C4-2B (cell line): ENCODE results near the gene RABEP1.

ENCODE experiments used
- H3K27ac ChIP-seq: fragments of 450-650 bp; 2 replicates; pipeline ENCODE4 v1.5.1; 2017
- ZFX ChIP-seq: fragments of 450-650 bp; IDR thresholded peaks from 2 replicates; pipeline ENCODE4 v1.6.1; 2017
- TF ChIP-seq, protein P1 (sequence below): fragments of 450-650 bp; conservative IDR thresholded peaks from 2 replicates; pipeline ENCODE4 v1.5.1; 2017; ENCODE audit warnings: mild to moderate bottlenecking

RABEP1 gene

DNA sequence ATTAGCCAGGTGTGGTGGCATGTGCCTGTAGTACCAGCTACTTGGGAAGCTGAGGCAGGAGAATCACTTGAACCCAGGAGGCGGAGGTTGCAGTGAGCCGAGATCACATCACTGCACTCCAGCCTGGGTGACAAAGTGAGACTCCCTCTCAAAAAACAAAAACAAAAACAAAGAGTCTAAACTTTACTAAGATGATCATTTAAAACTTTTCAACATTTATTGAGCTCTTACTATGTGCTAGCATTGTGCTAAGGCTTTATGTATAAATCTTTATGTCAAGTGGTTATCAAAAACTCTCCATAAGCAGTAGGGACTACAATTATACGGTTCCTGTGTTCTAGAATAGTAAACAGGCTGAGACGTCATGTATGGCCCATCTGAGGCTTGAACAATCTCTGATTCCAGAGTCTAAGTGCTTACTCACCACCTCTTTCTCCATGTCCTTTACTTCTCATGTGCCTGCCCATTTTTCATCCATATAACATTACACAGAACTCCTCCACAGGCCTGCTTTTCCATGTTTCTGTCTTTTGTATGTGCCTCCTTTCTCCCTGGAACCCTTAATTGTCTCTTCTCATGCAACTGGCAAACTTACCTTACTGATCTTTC is 70.7 kb downstream of the RABEP1 start:
- H3K27ac ChIP-seq = no peak overlapping the region
- no peak for TF ChIP-seq ZFX
- TF ChIP-seq, protein P1, sequence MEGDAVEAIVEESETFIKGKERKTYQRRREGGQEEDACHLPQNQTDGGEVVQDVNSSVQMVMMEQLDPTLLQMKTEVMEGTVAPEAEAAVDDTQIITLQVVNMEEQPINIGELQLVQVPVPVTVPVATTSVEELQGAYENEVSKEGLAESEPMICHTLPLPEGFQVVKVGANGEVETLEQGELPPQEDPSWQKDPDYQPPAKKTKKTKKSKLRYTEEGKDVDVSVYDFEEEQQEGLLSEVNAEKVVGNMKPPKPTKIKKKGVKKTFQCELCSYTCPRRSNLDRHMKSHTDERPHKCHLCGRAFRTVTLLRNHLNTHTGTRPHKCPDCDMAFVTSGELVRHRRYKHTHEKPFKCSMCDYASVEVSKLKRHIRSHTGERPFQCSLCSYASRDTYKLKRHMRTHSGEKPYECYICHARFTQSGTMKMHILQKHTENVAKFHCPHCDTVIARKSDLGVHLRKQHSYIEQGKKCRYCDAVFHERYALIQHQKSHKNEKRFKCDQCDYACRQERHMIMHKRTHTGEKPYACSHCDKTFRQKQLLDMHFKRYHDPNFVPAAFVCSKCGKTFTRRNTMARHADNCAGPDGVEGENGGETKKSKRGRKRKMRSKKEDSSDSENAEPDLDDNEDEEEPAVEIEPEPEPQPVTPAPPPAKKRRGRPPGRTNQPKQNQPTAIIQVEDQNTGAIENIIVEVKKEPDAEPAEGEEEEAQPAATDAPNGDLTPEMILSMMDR = no peak

DNA sequence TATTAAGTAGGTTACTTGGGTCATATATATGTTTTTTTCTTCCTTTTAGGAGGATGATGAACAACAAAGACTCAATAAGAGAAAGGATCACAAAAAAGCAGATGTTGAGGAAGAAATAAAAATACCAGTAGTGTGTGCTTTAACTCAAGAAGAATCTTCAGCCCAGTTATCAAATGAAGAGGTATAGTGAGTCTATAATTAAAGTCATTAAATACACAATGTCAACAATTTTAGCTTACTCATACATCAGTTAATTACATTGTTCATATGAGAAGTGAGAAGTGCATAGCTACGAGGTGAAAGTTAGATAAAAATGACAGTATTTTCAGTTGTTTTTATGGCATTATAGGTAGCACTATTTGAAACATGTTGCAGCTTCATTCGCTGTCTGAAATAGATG is 72.2 kb downstream of the RABEP1 start:
- TF ChIP-seq, protein P1 = no peak
- TF ChIP-seq ZFX = no peak
- no peak overlapping the region for H3K27ac ChIP-seq

DNA sequence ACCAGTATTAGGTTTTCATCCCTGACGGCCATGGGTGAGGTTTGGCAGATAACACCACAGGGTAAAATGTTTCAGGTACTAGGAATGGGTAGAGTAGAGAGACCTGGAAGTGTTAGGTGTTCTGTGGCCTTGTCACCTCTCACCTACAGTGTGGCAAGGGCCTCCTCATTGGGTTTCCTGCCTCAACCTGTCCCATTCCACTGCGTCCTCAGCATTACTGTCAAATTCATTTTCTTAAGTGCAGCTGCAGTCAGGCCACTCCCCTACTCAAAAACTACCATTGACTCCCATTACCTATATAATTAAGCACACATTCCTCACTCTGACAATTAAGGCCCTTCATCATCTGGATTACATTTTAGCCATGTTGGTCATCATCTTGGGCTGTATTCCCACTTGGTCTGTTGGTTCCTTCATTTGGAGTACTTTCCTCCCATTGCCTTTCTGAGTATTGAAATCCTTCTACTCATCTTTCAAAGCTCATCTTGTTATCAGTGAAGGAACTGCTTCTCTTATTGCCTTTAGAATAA is 72.9 kb downstream of the RABEP1 start:
- peak overlapping the region; percentile 74 for H3K27ac ChIP-seq
- no peak for TF ChIP-seq ZFX
- TF ChIP-seq, protein P1 = no peak

- TF ChIP-seq, protein P1 = no peak
- TF ChIP-seq ZFX = no peak
- H3K27ac ChIP-seq = peak overlapping the region; percentile 74
These were observed 73.5 kb downstream of the RABEP1 start for GRCh38 chr17:5355421-5356129.

DNA sequence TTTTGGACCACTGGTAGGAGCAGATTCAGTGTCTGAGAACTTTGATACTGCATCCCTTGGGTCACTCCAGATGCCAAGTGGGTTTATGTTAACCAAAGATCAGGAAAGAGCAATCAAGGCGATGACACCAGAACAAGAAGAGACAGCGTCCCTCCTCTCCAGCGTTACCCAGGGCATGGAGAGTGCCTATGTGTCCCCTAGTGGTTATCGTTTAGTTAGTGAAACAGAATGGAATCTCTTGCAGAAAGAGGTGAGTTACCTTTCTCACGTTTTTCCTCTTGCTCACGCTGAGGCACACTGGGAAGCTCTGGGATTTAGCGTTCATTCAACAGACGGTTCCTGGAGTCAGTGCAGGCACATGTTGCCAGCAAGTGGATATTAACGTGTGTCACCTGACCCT is 79.3 kb downstream of the RABEP1 start:
- no peak overlapping the region; the same call in 1 of the 2 replicates for H3K27ac ChIP-seq
- TF ChIP-seq ZFX = no peak
- TF ChIP-seq, protein P1 = no peak

GRCh38 chr17:5362162-5362811 is 80.2 kb downstream of the RABEP1 start:
- H3K27ac ChIP-seq = no peak overlapping the region

More at GRCh38 chr17:5362162-5362811, 80.2 kb downstream of the RABEP1 start:
- no peak for TF ChIP-seq ZFX
- TF ChIP-seq, protein P1 = no peak
